22Rv1 (cell line): ENCODE results near the gene PKN2.

Experiments
- H3K27ac ChIP-seq: fragments of 450-650 bp; 2 replicates; pipeline ENCODE4 v1.5.1; 2017
- ZFX ChIP-seq: fragments of 450-650 bp; IDR thresholded peaks from 2 replicates; pipeline ENCODE4 v1.6.1; 2017; ENCODE audit warnings: antibody characterized with exemption, borderline replicate concordance
- TF ChIP-seq, protein P1 (sequence below): fragments of 450-650 bp; IDR thresholded peaks from 2 replicates; pipeline ENCODE4 v1.5.1; 2017; ENCODE audit warnings: mild to moderate bottlenecking

The PKN2 gene

GRCh38 chr1:88883156-88883555 lies 199.1 kb downstream of the PKN2 start:
- no peak overlapping the region for H3K27ac ChIP-seq
- no peak for TF ChIP-seq ZFX
- TF ChIP-seq, protein P1, sequence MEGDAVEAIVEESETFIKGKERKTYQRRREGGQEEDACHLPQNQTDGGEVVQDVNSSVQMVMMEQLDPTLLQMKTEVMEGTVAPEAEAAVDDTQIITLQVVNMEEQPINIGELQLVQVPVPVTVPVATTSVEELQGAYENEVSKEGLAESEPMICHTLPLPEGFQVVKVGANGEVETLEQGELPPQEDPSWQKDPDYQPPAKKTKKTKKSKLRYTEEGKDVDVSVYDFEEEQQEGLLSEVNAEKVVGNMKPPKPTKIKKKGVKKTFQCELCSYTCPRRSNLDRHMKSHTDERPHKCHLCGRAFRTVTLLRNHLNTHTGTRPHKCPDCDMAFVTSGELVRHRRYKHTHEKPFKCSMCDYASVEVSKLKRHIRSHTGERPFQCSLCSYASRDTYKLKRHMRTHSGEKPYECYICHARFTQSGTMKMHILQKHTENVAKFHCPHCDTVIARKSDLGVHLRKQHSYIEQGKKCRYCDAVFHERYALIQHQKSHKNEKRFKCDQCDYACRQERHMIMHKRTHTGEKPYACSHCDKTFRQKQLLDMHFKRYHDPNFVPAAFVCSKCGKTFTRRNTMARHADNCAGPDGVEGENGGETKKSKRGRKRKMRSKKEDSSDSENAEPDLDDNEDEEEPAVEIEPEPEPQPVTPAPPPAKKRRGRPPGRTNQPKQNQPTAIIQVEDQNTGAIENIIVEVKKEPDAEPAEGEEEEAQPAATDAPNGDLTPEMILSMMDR = no peak
